H1 (cell line): ENCODE results near the gene MCM5. TPM values are rescaled to one million over a fixed set of nuclear protein-coding genes. Genes with fewer than 3 reads are reported as not detected.
A peak's percentile ranks its signal among the peaks of the same experiment; 100 is the strongest.

Experiments used
- CTCF ChIA-PET: fragments of 300-600 bp; sonication (Branson Sonifier 250); formaldehyde crosslinking; loops from one replicate; lab custom pipeline; 2021; ENCODE audit not compliant: partially characterized antibody; lab: Charles Lee
- POLR2A ChIA-PET: fragments of 300-600 bp; sonication (Branson Sonifier 250); formaldehyde crosslinking; loops from one replicate; lab custom pipeline; 2021; ENCODE audit warnings: inconsistent platforms; ENCODE audit not compliant: partially characterized antibody; lab: Charles Lee
- DNase-seq, 2 experiments: peaks; one replicate each; pipeline versions ENCODE4 v3.0.0 to v3.0.0-alpha.2; 2010 to 2022; ENCODE audit warnings: low spot score in 2 of 2, low read depth in 1 of 2, mixed read lengths in 1 of 2
- FAIRE-seq: peaks from 2 replicates; lab custom pipeline; 2011; peaks lifted over from hg19 to GRCh38; lab: Jason Lieb, UNC
- H2AFZ ChIP-seq: 2 replicates; pipeline ENCODE4 v1.8.1; 2012; ENCODE audit warnings: low read length, inconsistent platforms
- H2AK5ac ChIP-seq: 2 replicates; pipeline ENCODE4 v1.6.1; 2013; ENCODE audit warnings: low read depth, low read length
- H2BK120ac ChIP-seq: replicated peaks from 2 replicates; pipeline ENCODE3; 2013; ENCODE audit warnings: low read depth, low read length, inconsistent platforms
- H2BK12ac ChIP-seq: 2 replicates; pipeline ENCODE4 v1.6.1; 2013; ENCODE audit warnings: low read depth, low read length
- H2BK15ac ChIP-seq: 2 replicates; pipeline ENCODE4 v1.6.1; 2013; ENCODE audit warnings: low read length
- H2BK20ac ChIP-seq: 2 replicates; pipeline ENCODE4 v1.6.1; 2013; ENCODE audit warnings: low read length
- H2BK5ac ChIP-seq: 2 replicates; pipeline ENCODE4 v1.6.1; 2013; ENCODE audit warnings: low read depth, low read length
- H3K14ac ChIP-seq: 2 replicates; pipeline ENCODE4 v1.6.1; 2013; ENCODE audit warnings: inconsistent platforms; ENCODE audit not compliant: insufficient read length
- H3K18ac ChIP-seq: 2 replicates; pipeline ENCODE4 v1.6.1; 2013; ENCODE audit warnings: low read length; ENCODE audit errors: extremely low read depth
- H3K23ac ChIP-seq: 2 replicates; pipeline ENCODE4 v1.6.1; 2013; ENCODE audit warnings: inconsistent platforms; ENCODE audit not compliant: insufficient read length
- H3K23me2 ChIP-seq: 2 replicates; pipeline ENCODE4 v1.6.1; 2013; ENCODE audit warnings: low read depth, low read length
- H3K27ac ChIP-seq: 2 replicates; pipeline ENCODE4 v1.6.1; 2011; ENCODE audit warnings: low read depth, low read length, inconsistent platforms
- H3K27me3 ChIP-seq, 4 experiments: replicated peaks in 1 of 4; 1 replicate in 1 of 4; 2 replicates in 3 of 4; pipeline versions ENCODE4 v1.6.1 to v1.8.1; 2011 to 2013; ENCODE audit warnings: low read length in 3 of 4, mild to moderate bottlenecking in 3 of 4, inconsistent platforms in 2 of 4, mixed read lengths in 2 of 4, moderate library complexity in 1 of 4; ENCODE audit not compliant: control insufficient read depth in 3 of 4, insufficient read depth in 3 of 4; ENCODE audit errors: extremely low read depth in 1 of 4
- H3K36me3 ChIP-seq, 4 experiments: 2 replicates each; pipeline versions ENCODE4 v1.6.1 to v1.8.1; 2011 to 2013; ENCODE audit warnings: mild to moderate bottlenecking in 4 of 4, low read length in 3 of 4, moderate library complexity in 2 of 4, control low read depth in 1 of 4, inconsistent platforms in 1 of 4; ENCODE audit not compliant: insufficient read depth in 4 of 4, control insufficient read depth in 2 of 4
- H3K4ac ChIP-seq: replicated peaks from 2 replicates; pipeline ENCODE3; 2013; ENCODE audit warnings: low read length, low read depth, mixed read lengths, inconsistent platforms; ENCODE audit not compliant: insufficient read length
- H3K4me1 ChIP-seq, 4 experiments: replicated peaks in 1 of 4; 1 replicate in 1 of 4; 2 replicates in 3 of 4; pipeline versions ENCODE4 v1.6.1 to v1.8.1; 2011 to 2013; ENCODE audit warnings: low read length in 3 of 4, inconsistent platforms in 2 of 4, mixed read lengths in 1 of 4; ENCODE audit not compliant: insufficient read depth in 4 of 4, control insufficient read depth in 3 of 4
- H3K4me2 ChIP-seq, 2 experiments: 2 replicates each; pipeline versions ENCODE4 v1.6.1 to v1.8.1; 2011 to 2013; ENCODE audit warnings: low read depth in 2 of 2, low read length in 2 of 2, control low read depth in 1 of 2, inconsistent platforms in 1 of 2, mild to moderate bottlenecking in 1 of 2; ENCODE audit not compliant: insufficient read depth in 1 of 2
- H3K4me3 ChIP-seq, 4 experiments: fragments of 200-600, 300-600 bp in 1 of 4; sonication (generic), shearing (Covaris generic), sonication (Bioruptor Twin) in 1 of 4; 2 replicates each; pipeline versions ENCODE4 v1.5.1 to v1.8.1; 2011 to 2016; ENCODE audit warnings: low read length in 4 of 4, low read depth in 3 of 4, control low read depth in 2 of 4, inconsistent platforms in 2 of 4, mild to moderate bottlenecking in 2 of 4, mixed read lengths in 1 of 4, moderate library complexity in 1 of 4; ENCODE audit not compliant: insufficient read depth in 2 of 4; ENCODE audit errors: extremely low read depth in 1 of 4
- H3K56ac ChIP-seq: replicated peaks from 2 replicates; pipeline ENCODE3; 2013; ENCODE audit warnings: low read depth, mild to moderate bottlenecking, mixed read lengths, low read length, inconsistent platforms; ENCODE audit not compliant: insufficient read length
- H3K79me1 ChIP-seq: 2 replicates; pipeline ENCODE4 v1.6.1; 2013; ENCODE audit warnings: low read depth, low read length, control low read depth
- H3K79me2 ChIP-seq, 2 experiments: 2 replicates each; pipeline versions ENCODE4 v1.6.1 to v1.8.1; 2012 to 2013; ENCODE audit warnings: low read length in 2 of 2, mild to moderate bottlenecking in 2 of 2, inconsistent platforms in 1 of 2; ENCODE audit not compliant: insufficient read depth in 2 of 2, control insufficient read depth in 1 of 2
- H3K9ac ChIP-seq, 4 experiments: replicated peaks in 1 of 4; 1 replicate in 1 of 4; 2 replicates in 3 of 4; pipeline versions ENCODE4 v1.6.1 to v1.8.1; 2011 to 2013; ENCODE audit warnings: low read depth in 3 of 4, low read length in 3 of 4, control low read depth in 2 of 4, mild to moderate bottlenecking in 2 of 4, moderate library complexity in 2 of 4, inconsistent platforms in 1 of 4; ENCODE audit errors: extremely low read depth in 1 of 4
- H3K9me3 ChIP-seq, 2 experiments: 2 replicates each; pipeline versions ENCODE4 v1.6.1 to v1.8.1; 2012 to 2013; ENCODE audit warnings: mild to moderate bottlenecking in 2 of 2, moderate library complexity in 2 of 2, control low read depth in 1 of 2, inconsistent platforms in 1 of 2, low read depth in 1 of 2, low read length in 1 of 2, mixed read lengths in 1 of 2; ENCODE audit not compliant: insufficient read depth in 2 of 2
- H4K20me1 ChIP-seq, 2 experiments: replicated peaks in 1 of 2; 2 replicates each; pipeline versions ENCODE3 to v1.8.1; 2011 to 2013; ENCODE audit warnings: inconsistent platforms in 2 of 2, low read length in 2 of 2, mild to moderate bottlenecking in 1 of 2; ENCODE audit not compliant: insufficient read depth in 2 of 2, control insufficient read depth in 1 of 2
- H4K5ac ChIP-seq: 2 replicates; pipeline ENCODE4 v1.6.1; 2013; ENCODE audit warnings: low read length, low read depth, mixed read lengths, inconsistent platforms; ENCODE audit not compliant: insufficient read length
- H4K8ac ChIP-seq: 2 replicates; pipeline ENCODE4 v1.8.0; 2013; ENCODE audit warnings: mild to moderate bottlenecking, moderate library complexity, low read length, inconsistent platforms; ENCODE audit not compliant: insufficient read depth; ENCODE audit errors: extremely low read depth
- H4K91ac ChIP-seq: replicated peaks from 2 replicates; pipeline ENCODE3; 2013; ENCODE audit warnings: low read length, mixed read lengths, inconsistent platforms; ENCODE audit not compliant: insufficient read length
- BRCA1 ChIP-seq: IDR thresholded peaks from 2 replicates; pipeline ENCODE4 v1.6.1; 2012; ENCODE audit warnings: low read depth, low read length, improper control_type of control experiment
- CBX5 ChIP-seq: fragments of 300-800, 300-1000 bp; sonication (generic); IDR thresholded peaks from 2 replicates; pipeline ENCODE4 v1.7.1; 2016; ENCODE audit warnings: antibody characterized with exemption, low read length, low read depth
- CEBPB ChIP-seq: IDR thresholded peaks from 2 replicates; pipeline ENCODE4 v1.6.1; 2012; ENCODE audit warnings: low read depth, low read length
- CTBP2 ChIP-seq: IDR thresholded peaks from 2 replicates; pipeline ENCODE4 v1.7.0; 2011; ENCODE audit warnings: borderline replicate concordance, mild to moderate bottlenecking, moderate library complexity, mixed read lengths, low read length; ENCODE audit not compliant: insufficient read depth, insufficient read length
- EZH2 ChIP-seq: fragments of 200-600 bp; sonication (generic); IDR thresholded peaks from 2 replicates; pipeline ENCODE4 v1.7.1; 2012; ENCODE audit warnings: low read depth, mild to moderate bottlenecking, moderate library complexity, low read length, inconsistent platforms; ENCODE audit not compliant: severe bottlenecking
- GTF2F1 ChIP-seq: IDR thresholded peaks from 2 replicates; pipeline ENCODE4 v1.6.1; 2012; ENCODE audit warnings: low read depth, low read length, improper control_type of control experiment, borderline replicate concordance
- POU5F1 ChIP-seq: IDR thresholded peaks from 2 replicates; pipeline ENCODE4 v1.6.1; 2011; ENCODE audit warnings: low read depth, mild to moderate bottlenecking, low read length, moderate library complexity
- RBBP5 ChIP-seq: IDR thresholded peaks from 2 replicates; pipeline ENCODE4 v1.7.1; 2012; ENCODE audit warnings: low read depth, mild to moderate bottlenecking, inconsistent platforms, low read length, moderate library complexity, borderline replicate concordance
- SIN3A ChIP-seq, 2 experiments: IDR thresholded peaks in 1 of 2; conservative IDR thresholded peaks in 1 of 2; 2 replicates each; pipeline ENCODE4 v1.6.1; 2011 to 2012; ENCODE audit warnings: low read length in 2 of 2, improper control_type of control experiment in 1 of 2, low read depth in 1 of 2, mild to moderate bottlenecking in 1 of 2
- SRF ChIP-seq: IDR thresholded peaks from 2 replicates; pipeline ENCODE4 v1.6.1; 2011; ENCODE audit warnings: mild to moderate bottlenecking, low read depth, low read length, moderate library complexity
- WGBS, 2 experiments: shearing (Covaris generic) in 1 of 2; methylation state at CpG; one replicate each; pipeline versions ENCODE4 v1.1.6 to v1.1.7; 2013 to 2015; ENCODE audit warnings: low lambda C conversion rate in 2 of 2, mixed read lengths in 2 of 2, inconsistent platforms in 1 of 2, low coverage in 1 of 2, missing lambda C conversion rate in 1 of 2; ENCODE audit not compliant: insufficient replicate concordance in 2 of 2, insufficient coverage in 1 of 2, insufficient read length in 1 of 2; ENCODE audit errors: extremely low coverage in 1 of 2, missing lambda C conversion rate in 1 of 2; 5-methylcytosine and 5-hydroxymethylcytosine counted together
- polyA plus RNA-seq, 7 experiments: library from polyadenylated mRNA; depleted of rRNA in 3 of 7; stranded (reverse) in 5 of 7; unstranded in 2 of 7; fragments of >200 nt in 5 of 7; fragments of 200-250 nt in 2 of 7; gene quantifications; 1 replicate in 5 of 7; 2 replicates in 1 of 7; 4 replicates in 1 of 7; pipeline versions ENCODE4 v1.2.1 to v1.2.3, GENCODE V29; 2011 to 2013; ENCODE audit warnings: missing spikeins in 2 of 7, mixed read lengths in 2 of 7
- total RNA-seq: library from RNA; stranded (reverse); fragmentation: NEBNext Ultra II Directional; extraction: Animal tissue kit (Norgen Biotek cat#: 25700); gene quantifications from 2 replicates; pipeline ENCODE4 v1.2.1, GENCODE V29; 2021

MCM5 gene
- total and polyA plus RNA-seq, 2 of the 8 experiments (the other 6 are each of a cell fraction or from before 2014, with no cell fraction given) = 210 to 305 TPM

GRCh38 chr22:35379146-35379993 is 20.6 kb upstream of the MCM5 start:
- no peak for DNase-seq
- H3K23ac ChIP-seq = no peak overlapping the region
- H3K23me2 ChIP-seq = peaks cover 8% of the 10 kb centered on the region; the same call in 1 of the 2 replicates
- no peak overlapping the region for H2AFZ ChIP-seq
- CTCF ChIA-PET = interaction anchor here (1.3 to 1.6 kb wide), 2 partner anchors 28 to 159 kb away, joined by 3 to 4 read pairs; no protein-coding TSS in a partner anchor
- 0 out of 2 replicates have a peak overlapping the region, but pooled peaks have one; percentile 26 for H3K18ac ChIP-seq
- no peak overlapping the region for H3K4ac ChIP-seq
- no peak overlapping the region for H3K56ac ChIP-seq
- H4K91ac ChIP-seq = peak overlapping the region; percentile 58
- no peak overlapping the region for H2BK120ac ChIP-seq
- POLR2A ChIA-PET = interaction anchor here (57.4 kb wide), 1 partner anchor 35 kb away, joined by 1995 read pairs; the partner anchor contains the start of gene MCM5
- H3K4me2 ChIP-seq = no peak overlapping the region
- peaks cover 0 to 4% of the 10 kb centered on the region in 2 experiments; a peak in 1 of 4 replicates for H3K79me2 ChIP-seq
- H3K9me3 ChIP-seq = no peaks in the 10 kb centered on the region
- no peak overlapping the region for H4K5ac ChIP-seq
- H3K4me1 ChIP-seq = peaks cover 22 to 31% (median 26%) of the 10 kb centered on the region in 4 experiments
- H3K27me3 ChIP-seq = no peaks in the 10 kb centered on the region; a peak in 1 of 7 replicates
- no peak overlapping the region for H4K8ac ChIP-seq
- H3K4me3 ChIP-seq = no peak overlapping the region
- no peak for FAIRE-seq
- WGBS, 2 experiments = 85% methylated on average over 9 of the region's 10 CpGs; no CpG with 5 or more reads in 1 of the 2 experiments
- H2BK20ac ChIP-seq = peak overlapping the region; percentile 82; the same call in 1 of the 2 replicates
- H3K14ac ChIP-seq = no peak overlapping the region
- H2BK5ac ChIP-seq = peak overlapping the region; percentile 95; the same call in 1 of the 2 replicates
- no peak overlapping the region for H3K9ac ChIP-seq
- peak overlapping the region; percentile 17; the same call in 1 of the 2 replicates for H2AK5ac ChIP-seq
- peak overlapping the region; percentile 18; the same call in 1 of the 2 replicates for H2BK12ac ChIP-seq
- H3K79me1 ChIP-seq = peaks cover 2% of the 10 kb centered on the region; the same call in 1 of the 2 replicates
- no peak overlapping the region for H3K27ac ChIP-seq
- no peaks in the 10 kb centered on the region for H4K20me1 ChIP-seq
- 0 out of 8 replicates have a peak, but pooled peaks cover 0 to 3% (median 0%) of the 10 kb centered on the region in 4 experiments for H3K36me3 ChIP-seq
- no peak overlapping the region for H2BK15ac ChIP-seq
- TF ChIP-seq CBX5 = no peak
- TF ChIP-seq SIN3A (conservative IDR thresholded peaks at IDR 0.05 in 1 of 2, IDR thresholded peaks at IDR 0.05 in 1 of 2; ENCODE audit: low read depth in 1 of 2, low read length in 2 of 2) = no peak
- TF ChIP-seq BRCA1 = no peak
- no peak for TF ChIP-seq GTF2F1
- no peak for TF ChIP-seq EZH2
- TF ChIP-seq RBBP5 = no peak
- no peak for TF ChIP-seq CTBP2
- no peak for TF ChIP-seq CEBPB
- no peak for TF ChIP-seq SRF
- TF ChIP-seq POU5F1 = no peak
